Body of pancreas (tissue), 4 donors: ENCODE results near the gene SLC23A1.

Experiments used
- CTCF ChIP-seq, 7 experiments: fragments of 450-650 bp in 4 of 7; fragments of 200-600 bp in 3 of 7; sonication (generic) in 3 of 7; IDR thresholded peaks; one replicate each; pipeline ENCODE4 v1.5.1; 2016 to 2019; ENCODE audit warnings: antibody characterized with exemption in 7 of 7
- POLR2A ChIP-seq, 3 donors: fragments of 450-650 bp; IDR thresholded peaks; one replicate each; pipeline ENCODE4 v1.6.1; 2016; ENCODE audit warnings: antibody characterized with exemption in 3 of 3, mild to moderate bottlenecking in 2 of 3

GRCh38 chr5:139402561-139403158 is 19.6 kb upstream of the SLC23A1 start:
- peak in 2 of 7 experiments; percentile 25 to 27 for TF ChIP-seq CTCF (IDR thresholded peaks at IDR 0.05)
- no peak for TF ChIP-seq POLR2A (IDR thresholded peaks at IDR 0.05)
